ENCODE measurements around the gene ERBB2. TPM values are rescaled to one million over a fixed set of nuclear protein-coding genes. Genes with fewer than 3 reads are reported as not detected.
"Not testable (repeated sequence)": the region's sequence is repeated elsewhere in the genome, so short reads cannot be mapped to it uniquely, and the experiment has no call there.

Gene ERBB2
- polyA plus RNA-seq, 10 donors = 77.8 to 147 (median 107) TPM

- DNase-seq = no peak
Observed at GRCh38 chr17:39677072-39677471, 22.8 kb upstream of the ERBB2 start.

DNA sequence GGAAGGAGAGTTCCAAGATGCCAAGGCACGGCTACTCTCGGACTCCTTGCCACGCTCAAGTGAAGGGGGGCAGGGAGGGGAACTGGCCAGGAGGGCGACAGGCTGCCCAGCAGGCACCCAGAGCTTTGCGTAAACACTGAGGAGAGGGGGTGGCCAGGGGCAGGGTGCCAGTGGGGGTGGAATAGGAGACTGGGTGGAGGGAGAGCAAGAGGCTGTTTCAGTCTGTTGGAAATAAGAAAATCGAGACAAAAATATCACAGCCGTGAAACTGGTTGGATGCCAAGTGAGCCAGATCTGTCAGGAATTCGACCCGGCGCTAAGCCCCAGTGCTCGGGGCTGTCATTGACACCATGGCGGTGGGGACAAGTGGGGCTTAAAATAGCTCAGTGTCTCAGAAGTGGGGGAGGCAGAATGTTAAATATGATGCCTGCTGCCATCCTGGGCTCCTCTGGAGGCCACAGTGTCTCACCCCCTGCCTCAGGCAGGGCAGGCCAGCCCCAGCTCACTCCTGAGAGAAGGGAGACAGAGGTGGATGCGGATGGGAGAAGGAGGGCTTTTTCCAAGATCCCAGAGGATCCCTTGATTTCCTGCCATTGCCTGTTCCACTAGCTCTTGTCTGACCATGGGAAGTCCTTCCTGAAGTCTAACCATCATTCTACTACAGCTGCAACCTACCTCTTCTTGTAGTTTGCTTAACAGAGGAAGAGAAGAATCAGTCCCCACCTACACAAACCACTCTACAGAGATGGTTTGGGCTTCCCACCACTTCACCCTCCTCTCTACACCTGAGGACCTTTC lies 22.1 kb upstream of the ERBB2 start:
- DNase-seq = peak in 1 of 3 donors; percentile 59

GRCh38 chr17:39678340-39679116 lies 21.3 kb upstream of the ERBB2 start:
- DNase-seq = no peak

DNA sequence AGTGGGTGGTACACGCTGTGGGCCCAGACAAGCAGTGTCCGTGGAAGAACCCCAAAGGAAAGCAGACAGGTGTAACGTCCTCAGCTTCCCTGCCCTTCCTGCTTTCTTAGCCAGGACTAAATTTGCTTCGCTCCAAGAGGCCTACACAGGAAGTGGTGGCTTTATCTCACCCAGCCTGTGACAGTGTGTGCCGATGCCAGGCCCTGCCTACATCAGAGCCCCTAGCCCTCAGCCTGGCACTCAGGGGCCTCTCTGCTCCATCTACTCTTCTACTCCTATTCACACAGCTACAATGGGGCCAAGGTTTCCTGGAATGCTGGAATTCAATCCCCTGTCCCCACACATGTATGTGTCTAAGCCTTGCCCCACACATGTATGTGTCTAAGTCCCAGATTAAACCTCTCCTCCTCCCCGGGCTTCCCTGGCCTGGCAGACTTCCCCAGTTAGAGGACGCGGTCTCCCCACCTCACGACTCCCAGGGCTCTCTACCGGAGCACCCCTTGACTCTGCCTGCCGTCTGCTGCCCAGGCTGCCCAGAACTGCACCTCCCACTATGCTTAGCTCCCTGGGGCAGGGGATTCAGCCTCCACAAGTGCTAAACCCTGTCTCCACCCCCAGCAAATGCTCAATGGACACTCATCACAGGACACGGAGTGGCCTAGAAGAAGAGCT lies 20.2 kb upstream of the ERBB2 start:
- DNase-seq = no peak

GRCh38 chr17:39683295-39683939 lies 16.4 kb upstream of the ERBB2 start:
- no peak for DNase-seq

GRCh38 chr17:39684369-39685192 lies 15.3 kb upstream of the ERBB2 start:
- DNase-seq = no peak

GRCh38 chr17:39687101-39687545 lies 12.7 kb upstream of the ERBB2 start:
- DNase-seq = no peak

DNA sequence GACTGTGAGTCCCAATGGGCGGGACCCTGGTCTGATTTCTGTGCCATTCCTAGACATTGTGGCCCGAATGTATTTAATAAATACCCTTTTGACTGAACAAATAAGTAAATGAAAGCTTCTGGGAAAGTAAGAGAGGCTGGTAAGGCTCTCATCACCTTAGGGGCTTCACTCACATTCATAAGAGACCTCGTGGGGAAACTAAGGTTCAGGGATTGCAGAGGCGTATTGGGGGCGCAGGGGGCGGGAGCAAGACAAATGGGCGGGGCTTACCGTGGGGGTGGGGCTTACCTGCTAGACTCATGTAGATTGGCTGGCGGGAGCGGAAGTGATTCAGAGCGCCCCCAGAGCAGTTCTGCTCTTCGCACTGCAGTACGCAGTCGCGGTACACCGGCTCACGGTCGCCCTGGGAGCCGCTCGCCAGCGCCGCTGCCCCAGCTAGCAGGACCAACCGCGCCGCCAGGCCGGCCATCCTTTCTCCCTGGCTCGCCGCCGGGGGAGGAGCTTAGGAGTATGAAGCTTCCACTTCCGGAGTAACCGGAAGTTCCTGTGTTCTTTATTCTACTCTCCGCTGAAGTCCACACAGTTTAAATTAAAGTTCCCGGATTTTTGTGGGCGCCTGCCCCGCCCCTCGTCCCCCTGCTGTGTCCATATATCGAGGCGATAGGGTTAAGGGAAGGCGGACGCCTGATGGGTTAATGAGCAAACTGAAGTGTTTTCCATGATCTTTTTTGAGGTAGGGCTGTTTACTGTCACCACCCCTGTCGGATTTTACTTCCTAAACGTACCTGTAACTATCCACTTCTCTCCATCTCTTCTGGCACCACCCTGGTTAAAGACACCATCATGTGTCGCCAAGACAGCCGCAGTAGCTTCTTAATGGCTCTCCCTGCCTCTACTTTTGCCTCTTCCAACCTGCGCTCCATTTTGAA lies 12.1 kb upstream of the ERBB2 start, which contains the start of gene PGAP3:
PGAP3 (minus strand) TSS at position 512 of the 929 bp plus-strand sequence; CDS start at position 469, 43 bp downstream.
- DNase-seq = peak; percentile 92 to 98 (median 92)

- DNase-seq = no peak
Observed at GRCh38 chr17:39688475-39688835, 11.4 kb upstream of the ERBB2 start.

DNA sequence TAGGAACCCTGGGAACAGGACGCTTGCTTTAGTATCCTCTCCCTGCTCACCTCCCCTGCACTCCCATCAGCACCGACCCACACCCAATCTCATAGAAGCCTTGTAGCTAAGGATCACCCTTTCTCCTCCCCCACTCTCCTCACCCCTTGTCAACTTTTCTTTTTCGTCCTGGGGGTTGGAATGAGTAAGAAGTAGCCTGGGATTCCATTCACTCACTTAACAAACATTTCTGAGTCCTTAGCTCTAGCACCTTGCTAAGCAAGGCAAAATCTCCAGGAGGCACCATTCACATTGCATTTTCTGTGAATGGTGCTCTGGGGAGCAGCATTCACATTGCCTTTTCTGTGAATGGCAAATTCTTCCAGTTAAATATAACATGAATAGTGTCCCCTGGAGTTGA lies 10.9 kb upstream of the ERBB2 start:
- no peak for DNase-seq

DNA sequence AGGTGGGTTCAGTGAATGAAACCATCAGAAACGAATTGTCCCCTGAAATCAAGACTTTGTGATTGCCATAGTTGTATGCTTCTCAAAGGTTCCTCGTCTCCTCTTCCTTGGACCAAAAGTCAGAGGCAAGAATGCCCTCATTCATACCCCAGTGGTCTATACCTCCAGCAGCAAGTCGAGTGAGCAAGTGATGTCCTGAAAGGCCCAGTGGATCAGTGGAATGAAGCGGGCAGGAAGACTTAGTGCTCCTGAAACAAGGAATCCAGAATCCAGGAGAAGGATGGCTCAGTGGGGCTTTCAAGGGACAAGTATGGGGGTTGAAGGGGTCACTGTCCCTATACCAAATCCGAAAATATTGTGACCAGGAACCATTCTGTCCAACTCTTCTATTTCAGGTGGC lies 5.3 kb upstream of the ERBB2 start:
- DNase-seq = no peak

DNA sequence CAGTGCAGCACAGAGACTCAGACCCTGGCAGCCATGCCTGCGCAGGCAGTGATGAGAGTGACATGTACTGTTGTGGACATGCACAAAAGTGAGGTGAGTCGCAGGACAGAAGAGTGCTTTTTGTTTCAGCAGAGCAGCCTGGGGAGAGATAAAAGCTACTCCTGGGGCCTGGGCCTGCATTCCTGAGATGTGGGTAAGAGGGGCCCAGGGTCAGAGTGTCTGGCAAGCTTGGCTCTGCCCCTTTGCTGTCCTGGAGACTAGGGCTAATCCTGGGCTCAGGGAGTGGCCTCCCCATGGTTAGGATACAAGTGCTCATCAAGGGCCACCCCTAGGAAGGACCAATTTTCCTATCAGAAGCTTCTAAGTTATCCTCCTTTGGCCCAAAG lies 4.8 kb upstream of the ERBB2 start:
- no peak for DNase-seq

DNA sequence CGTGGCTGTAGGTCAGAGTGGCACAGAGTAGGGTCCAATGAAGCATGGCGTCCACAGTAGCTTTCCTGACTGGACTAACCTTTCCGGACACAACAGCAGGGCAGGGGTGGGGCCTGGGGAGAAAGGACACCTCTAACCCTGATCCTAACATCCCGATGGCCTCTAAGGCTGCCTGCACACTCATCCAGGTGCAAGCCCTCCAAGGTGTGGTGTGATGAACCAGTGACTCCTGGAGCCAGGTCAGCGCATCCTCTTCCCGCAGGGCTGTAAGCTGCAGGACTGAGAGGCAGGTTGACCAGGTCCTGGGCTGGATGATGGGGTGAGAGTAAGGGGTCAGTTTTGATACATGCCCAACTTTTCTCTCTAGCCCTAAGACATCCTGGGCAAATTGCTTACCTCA lies 3.1 kb upstream of the ERBB2 start:
- no peak for DNase-seq

GRCh38 chr17:39697961-39698360 lies 1.9 kb upstream of the ERBB2 start:
- DNase-seq = no peak

GRCh38 chr17:39699157-39699817 lies 577 bp upstream of the ERBB2 start:
- DNase-seq = not testable (repeated sequence)

- peak; percentile 49 to 91 (median 74) for DNase-seq
Observed at GRCh38 chr17:39700148-39700987, 504 bp downstream of the ERBB2 start.

- DNase-seq = no peak
Observed at GRCh38 chr17:39701012-39701783, 1.3 kb downstream of the ERBB2 start.
